ENCODE measurements around the gene PCLO.

GRCh38 chr7:82953324-82954027 lies 209.2 kb downstream of the PCLO start:
- TF ChIP-seq NFRKB (IDR thresholded peaks at IDR 0.05) (no peak), SUZ12 (IDR thresholded peaks at IDR 0.05) (no peak), ZNF384 (IDR thresholded peaks at IDR 0.05) (no peak), SP1 (IDR thresholded peaks at IDR 0.05) (no peak), L3MBTL2 (conservative IDR thresholded peaks at IDR 0.05) (no peak), BHLHE40 (IDR thresholded peaks at IDR 0.05; ENCODE audit: borderline replicate concordance) (no peak), FOXM1 (IDR thresholded peaks at IDR 0.05; ENCODE audit: borderline replicate concordance) (no peak), ELF4 (IDR thresholded peaks at IDR 0.05) (no peak), TARDBP (IDR thresholded peaks at IDR 0.05) (no peak), FOXA1 (IDR thresholded peaks at IDR 0.05) (no peak), FOXK2 (IDR thresholded peaks at IDR 0.05) (no peak)
